ENCODE results near the gene TBC1D8. TPM values are rescaled to one million over a fixed set of nuclear protein-coding genes. Genes with fewer than 3 reads are reported as not detected.
A peak's percentile ranks its signal among the peaks of the same experiment; 100 is the strongest.

Gene TBC1D8
- total and polyA plus RNA-seq, 7 experiments from 2014 or later, result 0.30 to 20.1 (median 2.2) TPM

DNA sequence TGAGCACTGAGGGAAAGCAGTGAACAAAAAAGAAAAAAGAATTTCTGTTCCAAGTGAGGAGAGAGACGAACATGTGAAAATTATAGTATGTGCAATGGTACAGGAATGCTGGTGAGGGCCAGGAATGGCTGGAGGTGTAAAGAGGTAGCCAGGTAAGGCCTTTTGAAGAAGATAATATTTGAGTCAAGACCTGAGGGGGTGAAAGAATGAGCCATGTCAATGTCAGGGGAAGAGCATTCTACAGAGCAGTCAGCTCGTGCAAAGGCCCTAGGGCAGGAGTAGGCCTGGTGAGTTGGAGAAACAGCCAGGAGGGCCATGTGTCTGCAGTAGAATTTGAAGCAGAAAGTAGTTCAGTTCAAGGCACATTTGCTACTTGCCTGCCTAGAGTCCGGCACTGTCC is 161.5 kb downstream of the TBC1D8 start:
- CTCF ChIA-PET, result interaction anchor here (1.0 to 2.8 kb wide), 3 partner anchors 259 to 382 kb away, joined by 4 to 10 read pairs (median 5); no protein-coding TSS in a partner anchor
- peaks cover 0 to 6% (median 4%) of the 10 kb centered on the region in 7 donors for H3K4me1 Mint-ChIP-seq
- Histone ChIP-seq H3K9me3 (ENCODE audit: control insufficient read depth in 2 of 3, low read length in 3 of 3) (no peaks in the 10 kb centered on the region), H3K4me1 (ENCODE audit: control insufficient read depth in 2 of 2, insufficient read depth in 2 of 2, low read length in 2 of 2) (no peaks in the 10 kb centered on the region), H3K36me3 (ENCODE audit: control insufficient read depth in 2 of 3, insufficient read depth in 3 of 3, low read length in 3 of 3) (no peaks in the 10 kb centered on the region), H3K27me3 (ENCODE audit: control insufficient read depth in 2 of 2, insufficient read depth in 2 of 2, low read length in 2 of 2) (no peaks in the 10 kb centered on the region), H3K27ac (ENCODE audit: low read depth, low read length) (no peak overlapping the region), H3K4me3 (ENCODE audit: low read length) (no peak overlapping the region)
- H3K36me3 Mint-ChIP-seq, result peaks cover 0 to 13% (median 0%) of the 10 kb centered on the region in 5 donors
- POLR2A ChIA-PET, result interaction anchor here (1.0 kb wide), 1 partner anchor 13 kb away, joined by 3 read pairs; the partner anchor contains the start of gene RPL31
- DNase-seq (no peak), ATAC-seq (no peak)
- H3K27me3 Mint-ChIP-seq, result peaks cover 0 to 2% (median 0%) of the 10 kb centered on the region in 5 donors
- H3K4me3 Mint-ChIP-seq, result no peak overlapping the region
- H3K27ac Mint-ChIP-seq, result no peak overlapping the region
- intact Hi-C loops (cut with micrococcal nuclease), result loop anchor here (5.0 to 10.0 kb wide), 2 partner anchors 175 to 177 kb away; no protein-coding TSS in a partner anchor
- H3K9me3 Mint-ChIP-seq, result no peaks in the 10 kb centered on the region

DNA sequence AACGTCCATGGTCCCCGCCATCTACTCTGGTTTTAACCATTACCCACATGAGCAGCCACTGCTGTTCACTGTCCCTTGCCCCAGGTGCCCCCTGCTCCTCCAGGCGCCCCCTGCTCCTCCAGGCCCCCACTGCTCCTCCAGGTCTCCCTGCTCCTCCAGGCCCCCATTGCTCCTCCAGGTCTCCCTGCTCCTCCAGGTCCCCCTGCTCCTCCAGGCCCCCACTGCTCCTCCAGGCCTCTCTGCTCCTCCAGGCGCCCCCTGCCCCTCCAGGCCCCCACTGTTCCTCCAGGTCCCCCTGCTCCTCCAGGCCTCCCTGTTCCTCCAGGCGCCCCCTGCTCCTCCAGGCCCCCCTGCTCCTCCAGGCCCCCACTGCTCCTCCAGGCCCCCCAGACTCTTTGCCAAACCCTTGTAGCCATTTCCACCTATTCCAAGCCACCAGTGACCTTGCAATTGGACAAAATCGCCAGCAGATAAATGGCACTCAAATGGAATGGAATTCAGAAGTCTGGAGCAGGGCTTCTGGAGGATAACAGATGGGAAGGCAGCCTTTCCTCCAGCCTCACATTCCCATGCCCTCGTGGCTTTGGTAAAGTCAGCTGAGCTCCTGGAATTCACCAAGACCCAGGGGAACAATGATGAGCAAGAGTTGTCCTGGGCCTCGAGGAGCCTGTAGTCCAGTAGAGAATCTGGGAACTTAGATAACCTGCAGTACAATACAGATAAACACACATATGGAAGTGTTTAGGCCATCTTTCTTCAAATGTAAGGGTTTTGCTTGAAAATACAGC is 162.4 kb downstream of the TBC1D8 start:
- no peak overlapping the region for H3K4me3 ChIP-seq (ENCODE audit: low read length)
- ATAC-seq (no peak), DNase-seq (no peak)
- intact Hi-C loops (cut with micrococcal nuclease), result loop anchor here (5.0 to 10.0 kb wide), 2 partner anchors 174 to 177 kb away; no protein-coding TSS in a partner anchor
- H3K36me3 ChIP-seq (ENCODE audit: control insufficient read depth in 2 of 3, insufficient read depth in 3 of 3, low read length in 3 of 3), result no peaks in the 10 kb centered on the region
- H3K27me3 Mint-ChIP-seq, result peaks cover 0 to 2% (median 0%) of the 10 kb centered on the region in 5 donors
- peaks cover 0 to 10% (median 0%) of the 10 kb centered on the region in 5 donors for H3K36me3 Mint-ChIP-seq
- ChIA-PET POLR2A (interaction anchor here (2.0 kb wide), 1 partner anchor 13 kb away, joined by 6 read pairs; the partner anchor contains the start of gene RPL31), CTCF (interaction anchor here (0.7 to 4.2 kb wide), 5 partner anchors 7 to 394 kb away, joined by 3 to 46 read pairs (median 5); no protein-coding TSS in a partner anchor)
- peaks cover 0 to 6% (median 4%) of the 10 kb centered on the region in 7 donors for H3K4me1 Mint-ChIP-seq
- no peak overlapping the region for H3K27ac ChIP-seq (ENCODE audit: low read depth, low read length)
- no peak overlapping the region for H3K4me3 Mint-ChIP-seq
- no peaks in the 10 kb centered on the region for H3K9me3 ChIP-seq (ENCODE audit: control insufficient read depth in 2 of 3, low read length in 3 of 3)
- H3K4me1 ChIP-seq (ENCODE audit: control insufficient read depth in 2 of 2, insufficient read depth in 2 of 2, low read length in 2 of 2), result no peaks in the 10 kb centered on the region
- H3K27ac Mint-ChIP-seq, result no peak overlapping the region
- H3K9me3 Mint-ChIP-seq, result no peaks in the 10 kb centered on the region
- no peaks in the 10 kb centered on the region for H3K27me3 ChIP-seq (ENCODE audit: control insufficient read depth in 2 of 2, insufficient read depth in 2 of 2, low read length in 2 of 2)

DNA sequence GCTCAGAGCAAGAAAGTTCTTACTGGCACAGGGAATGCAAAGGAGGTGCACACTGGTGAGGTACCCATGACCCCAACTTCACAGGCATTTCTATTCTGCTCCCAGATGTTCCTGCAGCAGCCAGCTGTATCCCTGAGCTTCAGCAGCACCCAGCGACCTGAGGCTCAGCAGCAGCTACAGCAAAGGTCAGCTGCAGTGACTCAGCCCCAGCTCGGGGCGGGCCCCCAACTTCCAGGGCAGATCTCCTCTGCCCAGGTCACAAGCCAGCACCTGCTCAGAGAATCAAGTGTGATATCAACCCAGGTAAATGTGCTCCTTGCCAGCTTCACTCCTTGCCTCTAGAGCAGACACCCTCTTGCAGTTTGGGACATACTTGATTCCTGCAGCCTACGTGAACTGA is 163.2 kb downstream of the TBC1D8 start:
- no peak overlapping the region for H3K27ac ChIP-seq (ENCODE audit: low read depth, low read length)
- H3K36me3 ChIP-seq (ENCODE audit: control insufficient read depth in 2 of 3, insufficient read depth in 3 of 3, low read length in 3 of 3), result no peaks in the 10 kb centered on the region
- H3K4me3 ChIP-seq (ENCODE audit: low read length), result no peak overlapping the region
- H3K4me1 ChIP-seq (ENCODE audit: control insufficient read depth in 2 of 2, insufficient read depth in 2 of 2, low read length in 2 of 2), result no peaks in the 10 kb centered on the region
- no peak overlapping the region for H3K27ac Mint-ChIP-seq
- H3K4me3 Mint-ChIP-seq, result no peak overlapping the region
- CTCF ChIA-PET, result interaction anchor here (0.7 to 4.2 kb wide), 6 partner anchors 8 to 393 kb away, joined by 3 to 46 read pairs (median 4); no protein-coding TSS in a partner anchor
- POLR2A ChIA-PET, result interaction anchor here (2.0 kb wide), 1 partner anchor 14 kb away, joined by 6 read pairs; the partner anchor contains the start of gene RPL31
- DNase-seq, result no peak
- H3K36me3 Mint-ChIP-seq, result peaks cover 0 to 10% (median 0%) of the 10 kb centered on the region in 5 donors
- H3K4me1 Mint-ChIP-seq, result peaks cover 0 to 6% (median 4%) of the 10 kb centered on the region in 7 donors
- H3K27me3 ChIP-seq (ENCODE audit: control insufficient read depth in 2 of 2, insufficient read depth in 2 of 2, low read length in 2 of 2), result no peaks in the 10 kb centered on the region
- ATAC-seq, result no peak
- no peaks in the 10 kb centered on the region for H3K9me3 Mint-ChIP-seq
- H3K9me3 ChIP-seq (ENCODE audit: control insufficient read depth in 2 of 3, low read length in 3 of 3), result no peaks in the 10 kb centered on the region
- H3K27me3 Mint-ChIP-seq, result peaks cover 0 to 2% (median 0%) of the 10 kb centered on the region in 5 donors
- intact Hi-C loops (cut with micrococcal nuclease), result loop anchor here (5.0 to 10.0 kb wide), 2 partner anchors 173 to 176 kb away; no protein-coding TSS in a partner anchor

- CTCF ChIA-PET, result interaction anchor here (0.8 to 4.2 kb wide), 5 partner anchors 14 to 393 kb away, joined by 3 to 46 read pairs (median 4); no protein-coding TSS in a partner anchor
- POLR2A ChIA-PET, result interaction anchor here (2.0 kb wide), 1 partner anchor 14 kb away, joined by 6 read pairs; the partner anchor contains the start of gene RPL31
- ATAC-seq (no peak), DNase-seq (no peak)
- Histone ChIP-seq H3K9me3 (ENCODE audit: control insufficient read depth in 2 of 3, low read length in 3 of 3) (no peaks in the 10 kb centered on the region), H3K4me3 (ENCODE audit: low read length) (no peak overlapping the region), H3K4me1 (ENCODE audit: control insufficient read depth in 2 of 2, insufficient read depth in 2 of 2, low read length in 2 of 2) (no peaks in the 10 kb centered on the region), H3K27me3 (ENCODE audit: control insufficient read depth in 2 of 2, insufficient read depth in 2 of 2, low read length in 2 of 2) (no peaks in the 10 kb centered on the region), H3K27ac (ENCODE audit: low read depth, low read length) (no peak overlapping the region), H3K36me3 (ENCODE audit: control insufficient read depth in 2 of 3, insufficient read depth in 3 of 3, low read length in 3 of 3) (no peaks in the 10 kb centered on the region)
- intact Hi-C loops (cut with micrococcal nuclease), result loop anchor here (5.0 to 10.0 kb wide), 2 partner anchors 173 to 175 kb away; no protein-coding TSS in a partner anchor
- Mint-ChIP-seq H3K9me3 (no peaks in the 10 kb centered on the region), H3K27ac (no peak overlapping the region), H3K4me1 (peaks cover 0 to 6% (median 3%) of the 10 kb centered on the region in 7 donors), H3K4me3 (no peak overlapping the region), H3K27me3 (peaks cover 0 to 2% (median 0%) of the 10 kb centered on the region in 5 donors), H3K36me3 (peaks cover 0 to 10% (median 0%) of the 10 kb centered on the region in 5 donors)
These were observed 163.6 kb downstream of the TBC1D8 start for GRCh38 chr2:100987536-100987935.

GRCh38 chr2:100986157-100986556 is 165.0 kb downstream of the TBC1D8 start:
- POLR2A ChIA-PET, result no interaction called here
- CTCF ChIA-PET, result interaction anchor here (0.7 to 4.2 kb wide), 7 partner anchors 18 to 382 kb away, joined by 3 to 46 read pairs (median 4); no protein-coding TSS in a partner anchor

DNA sequence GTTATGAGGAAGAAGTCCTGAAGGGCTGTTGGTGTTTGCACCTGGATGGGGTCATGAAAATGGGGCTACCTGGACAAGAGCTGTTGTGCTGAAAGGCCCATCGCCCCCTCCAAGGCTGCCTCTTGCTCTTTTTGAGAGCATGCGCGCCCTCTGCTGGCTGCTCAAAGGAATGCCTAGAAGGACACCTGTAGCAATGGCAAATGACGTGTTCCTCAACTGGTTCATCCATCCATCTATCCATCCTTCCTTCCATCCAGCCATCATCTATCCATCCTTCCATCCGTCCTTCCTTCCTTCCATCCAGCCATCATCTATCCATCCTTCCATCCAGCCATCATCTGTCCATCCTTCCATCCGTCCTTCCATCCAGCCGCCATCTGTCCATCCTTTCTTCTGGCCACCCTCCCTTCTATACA is 166.3 kb downstream of the TBC1D8 start:
- H3K36me3 ChIP-seq (ENCODE audit: control insufficient read depth in 2 of 3, insufficient read depth in 3 of 3, low read length in 3 of 3), result no peaks in the 10 kb centered on the region
- H3K27me3 Mint-ChIP-seq, result peaks cover 0 to 2% (median 0%) of the 10 kb centered on the region in 5 donors
- POLR2A ChIA-PET, result no interaction called here
- H3K27ac Mint-ChIP-seq, result peak overlapping the region in 2 of 9 donors; percentile 6 to 83
- intact Hi-C loops (cut with micrococcal nuclease), result loop anchor here (1.0 to 10.0 kb wide), 7 partner anchors 170 to 558 kb away; no protein-coding TSS in a partner anchor
- H3K27me3 ChIP-seq (ENCODE audit: control insufficient read depth in 2 of 2, insufficient read depth in 2 of 2, low read length in 2 of 2), result no peaks in the 10 kb centered on the region
- no peaks in the 10 kb centered on the region for H3K9me3 Mint-ChIP-seq
- H3K36me3 Mint-ChIP-seq, result peaks cover 0 to 7% (median 0%) of the 10 kb centered on the region in 5 donors
- H3K27ac ChIP-seq (ENCODE audit: low read depth, low read length), result no peak overlapping the region
- no peaks in the 10 kb centered on the region for H3K9me3 ChIP-seq (ENCODE audit: control insufficient read depth in 2 of 3, low read length in 3 of 3)
- CTCF ChIA-PET, result interaction anchor here (0.6 to 4.2 kb wide), 5 partner anchors 356 to 403 kb away, joined by 3 to 46 read pairs (median 4); no protein-coding TSS in a partner anchor
- peaks cover 0 to 6% (median 3%) of the 10 kb centered on the region in 7 donors for H3K4me1 Mint-ChIP-seq
- H3K4me3 ChIP-seq (ENCODE audit: low read length), result no peak overlapping the region
- H3K4me3 Mint-ChIP-seq, result no peak overlapping the region
- no peaks in the 10 kb centered on the region for H3K4me1 ChIP-seq (ENCODE audit: control insufficient read depth in 2 of 2, insufficient read depth in 2 of 2, low read length in 2 of 2)
- DNase-seq (peak; percentile 55 to 78 (median 72)), ATAC-seq (peak; percentile 86)

More at GRCh38 chr2:100986157-100986556, 165.0 kb downstream of the TBC1D8 start:
- Mint-ChIP-seq H3K27me3 (peaks cover 0 to 2% (median 0%) of the 10 kb centered on the region in 5 donors), H3K4me1 (peaks cover 0 to 6% (median 3%) of the 10 kb centered on the region in 7 donors), H3K27ac (no peak overlapping the region), H3K9me3 (no peaks in the 10 kb centered on the region), H3K4me3 (no peak overlapping the region), H3K36me3 (peaks cover 0 to 10% (median 0%) of the 10 kb centered on the region in 5 donors)
- no peaks in the 10 kb centered on the region for H3K27me3 ChIP-seq (ENCODE audit: control insufficient read depth in 2 of 2, insufficient read depth in 2 of 2, low read length in 2 of 2)
- H3K36me3 ChIP-seq (ENCODE audit: control insufficient read depth in 2 of 3, insufficient read depth in 3 of 3, low read length in 3 of 3), result no peaks in the 10 kb centered on the region
- H3K9me3 ChIP-seq (ENCODE audit: control insufficient read depth in 2 of 3, low read length in 3 of 3), result no peaks in the 10 kb centered on the region
- ATAC-seq (no peak), DNase-seq (no peak)
- H3K4me1 ChIP-seq (ENCODE audit: control insufficient read depth in 2 of 2, insufficient read depth in 2 of 2, low read length in 2 of 2), result no peaks in the 10 kb centered on the region
- no peak overlapping the region for H3K4me3 ChIP-seq (ENCODE audit: low read length)
- intact Hi-C loops (cut with micrococcal nuclease), result loop anchor here (5.0 to 10.0 kb wide), 2 partner anchors 171 to 174 kb away; no protein-coding TSS in a partner anchor
- H3K27ac ChIP-seq (ENCODE audit: low read depth, low read length), result no peak overlapping the region
